Renal pelvis (tissue), 4 donors: ENCODE measurements around the gene ADGRD1. TPM values are rescaled to one million over a fixed set of nuclear protein-coding genes. Genes with fewer than 3 reads are reported as not detected.
"Not testable (repeated sequence)": the region's sequence is repeated elsewhere in the genome, so short reads cannot be mapped to it uniquely, and the experiment has no call there.

Experiments
- DNase-seq: peaks from one replicate; pipeline ENCODE4 v3.0.0-alpha.2; 2013
- polyA plus RNA-seq, 3 donors: library from polyadenylated mRNA; unstranded; fragments of 120-200 nt; gene quantifications; one replicate each; pipeline ENCODE4 v1.2.1, GENCODE V29; 2013; ENCODE audit not compliant: insufficient read length in 3 of 3

The ADGRD1 gene
- polyA plus RNA-seq, 3 donors, result 10.3 to 16.2 (median 12.8) TPM

DNA sequence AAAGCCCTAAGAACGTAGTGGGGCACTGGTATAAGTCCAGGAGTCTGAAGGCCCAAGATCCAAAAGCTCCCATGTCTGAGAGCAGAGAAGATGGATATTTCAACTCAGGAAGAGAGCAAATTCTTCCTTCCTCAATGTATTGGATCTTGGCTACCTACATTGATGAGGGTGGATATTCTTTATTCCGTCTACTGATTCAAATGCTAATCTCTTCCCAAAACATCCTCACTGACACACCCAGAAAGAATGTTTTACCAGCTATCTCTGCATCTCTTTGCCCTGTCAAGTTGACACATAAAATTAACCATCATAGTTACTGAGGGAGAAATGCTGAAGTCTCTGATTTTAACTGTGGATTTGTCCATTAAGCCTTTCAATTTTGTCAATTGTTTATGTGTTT, 16.6 kb upstream of the ADGRD1 start:
- DNase-seq, result no peak

DNA sequence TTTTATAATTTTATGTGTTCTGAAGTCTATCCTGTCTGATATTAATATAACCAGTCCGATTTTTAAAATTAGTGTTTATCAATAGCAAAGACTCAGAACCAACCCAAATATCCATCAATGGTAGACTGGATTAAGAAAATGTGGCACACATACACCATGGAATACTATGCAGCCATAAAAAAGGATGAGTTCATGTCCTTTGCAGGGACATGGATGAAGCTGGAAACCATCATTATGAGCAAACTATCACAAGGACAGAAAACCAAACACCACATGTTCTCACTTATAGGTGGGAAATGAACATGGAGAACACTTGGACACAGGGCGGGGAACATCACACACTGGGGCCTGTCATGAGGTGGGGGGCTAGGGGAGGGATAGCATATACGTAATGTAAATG, 16.2 kb upstream of the ADGRD1 start:
- not testable (repeated sequence) for DNase-seq

DNA sequence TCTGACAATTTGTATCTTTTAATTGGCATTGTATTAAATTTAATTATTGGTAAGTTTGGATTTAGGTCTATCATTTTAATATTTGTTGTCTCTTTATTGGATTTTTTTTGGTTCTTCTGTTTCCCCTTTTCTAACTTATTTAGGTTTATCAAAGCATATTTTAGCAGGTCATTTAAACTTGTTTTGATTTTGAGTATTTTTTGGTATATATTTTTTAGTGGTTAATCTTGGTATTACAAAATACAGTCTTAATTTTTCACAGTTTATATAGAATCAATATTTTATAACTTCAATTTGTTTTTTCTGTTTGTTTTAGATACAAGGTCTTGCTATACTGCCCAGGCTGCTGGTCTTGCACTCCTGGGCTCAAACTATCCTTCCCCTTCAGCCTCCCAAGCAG, 15.5 kb upstream of the ADGRD1 start:
- DNase-seq, result no peak

DNA sequence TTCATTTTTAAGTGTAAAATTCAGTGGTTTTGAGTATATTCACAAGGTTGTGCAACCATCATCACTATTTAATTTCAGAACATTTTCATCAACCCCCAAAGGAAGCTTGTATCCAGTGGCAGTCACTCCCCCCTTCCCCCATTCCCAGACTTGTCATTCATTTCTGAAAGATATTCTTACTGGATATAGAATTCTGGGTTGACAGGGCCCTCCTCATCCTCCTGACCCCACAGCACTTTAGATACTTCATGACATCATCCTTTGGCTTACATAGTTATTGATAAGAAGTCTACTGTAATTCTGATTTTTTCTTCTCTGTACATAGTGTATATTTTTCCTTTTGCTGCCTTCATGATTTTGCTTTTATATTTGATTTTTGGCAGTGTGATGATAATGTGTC, 8.8 kb upstream of the ADGRD1 start:
- no peak for DNase-seq

DNA sequence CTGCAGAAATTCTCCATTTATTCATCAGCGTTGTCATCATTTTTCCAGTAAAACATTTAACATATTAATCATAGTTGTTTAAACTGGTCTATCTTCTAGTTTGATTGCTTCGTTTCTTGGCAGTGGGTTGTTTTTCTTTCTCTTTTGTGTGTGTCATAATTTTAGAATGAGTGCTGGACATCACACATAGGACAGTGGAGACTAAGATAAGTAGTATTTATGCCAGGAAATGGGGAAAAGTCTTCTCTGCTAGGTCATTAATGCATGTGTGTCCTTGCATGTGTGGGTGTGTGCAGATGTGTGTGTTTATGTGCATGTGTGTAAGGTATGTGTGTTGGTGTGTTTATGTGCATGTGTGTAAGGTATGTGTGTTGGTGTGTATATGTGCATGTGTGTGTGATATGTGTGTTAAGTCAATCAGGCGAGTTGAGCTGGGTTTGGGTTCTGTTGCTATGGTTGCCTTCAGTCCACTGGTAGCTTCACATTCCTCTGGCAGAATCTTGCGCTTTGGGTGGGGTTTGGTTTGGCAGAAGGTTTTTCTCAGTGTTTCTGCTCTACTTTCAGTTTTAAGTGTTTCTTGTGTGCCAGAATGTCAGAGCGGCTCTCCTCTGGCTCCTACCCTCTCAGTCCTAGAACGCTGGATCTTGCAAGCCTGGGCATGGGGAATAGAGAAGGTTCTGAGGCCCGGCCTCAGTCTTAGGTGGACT, 7.8 kb upstream of the ADGRD1 start:
- DNase-seq, result no peak

DNA sequence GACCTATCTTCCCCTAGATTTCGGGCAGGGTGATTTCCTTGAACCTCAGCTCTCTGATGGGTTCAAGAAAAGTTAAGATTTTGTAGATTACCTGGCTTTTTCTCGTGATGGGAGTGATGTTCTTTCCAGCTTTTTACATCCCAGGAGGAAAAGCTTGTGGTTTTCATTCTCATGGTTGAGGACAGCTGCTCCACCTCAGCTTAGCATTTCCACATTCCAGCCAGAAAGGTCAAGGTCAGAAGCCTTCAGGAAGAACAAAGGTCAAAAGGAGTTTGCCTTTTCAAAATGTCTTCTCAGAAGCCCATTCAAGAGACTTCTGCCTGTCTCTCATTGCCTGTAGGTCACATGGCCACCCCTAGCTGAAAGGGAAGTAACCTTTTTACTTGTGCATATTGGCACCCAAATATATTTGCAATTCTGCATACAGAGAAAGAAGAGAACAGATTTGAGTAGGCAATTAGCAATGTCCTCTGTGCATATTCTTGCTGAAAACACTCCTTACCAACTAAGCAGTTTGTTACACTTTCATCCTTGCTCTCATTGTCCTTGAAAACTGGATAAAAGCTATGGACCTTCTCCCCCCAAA, 6.6 kb upstream of the ADGRD1 start:
- no peak for DNase-seq

DNA sequence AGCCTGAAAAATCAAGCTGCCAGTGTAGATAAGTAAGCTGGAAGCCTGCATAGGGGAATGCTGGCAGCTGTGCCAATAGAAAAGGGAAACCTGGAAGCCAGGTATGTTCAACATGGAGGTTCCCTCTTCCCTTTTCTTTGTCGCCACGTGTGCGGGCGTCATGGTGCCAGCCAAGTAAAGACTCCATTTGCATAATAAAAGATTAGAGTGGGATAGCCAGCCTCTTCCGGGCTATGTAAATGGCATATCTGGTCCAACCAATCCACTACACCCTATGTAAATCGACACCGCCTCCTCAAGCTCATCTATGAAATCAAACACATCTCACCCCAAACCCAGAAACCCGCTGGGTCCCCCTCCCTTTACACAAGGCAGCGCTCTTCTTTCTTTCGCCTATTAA, 5.6 kb upstream of the ADGRD1 start:
- no peak for DNase-seq

DNA sequence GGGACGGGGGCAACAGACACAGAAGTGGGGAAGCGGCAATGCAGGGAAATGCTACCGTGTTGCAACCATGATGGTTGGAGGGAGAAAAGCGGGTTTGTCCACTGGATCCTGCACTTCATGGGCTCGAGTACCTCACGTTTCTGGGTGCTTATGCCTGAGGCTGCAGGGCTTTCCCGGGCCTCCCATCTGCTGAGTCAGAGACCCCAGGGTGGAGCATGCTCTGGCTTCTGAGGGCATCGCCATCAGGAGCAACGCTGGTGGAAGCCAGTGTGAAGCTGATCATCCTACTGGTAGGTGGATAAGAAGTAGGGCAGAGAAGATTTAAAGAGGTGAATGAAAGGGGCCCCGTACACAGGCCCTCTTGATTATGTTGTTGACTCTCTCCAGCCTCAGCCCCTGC, 5.0 kb upstream of the ADGRD1 start:
- DNase-seq, result no peak

DNA sequence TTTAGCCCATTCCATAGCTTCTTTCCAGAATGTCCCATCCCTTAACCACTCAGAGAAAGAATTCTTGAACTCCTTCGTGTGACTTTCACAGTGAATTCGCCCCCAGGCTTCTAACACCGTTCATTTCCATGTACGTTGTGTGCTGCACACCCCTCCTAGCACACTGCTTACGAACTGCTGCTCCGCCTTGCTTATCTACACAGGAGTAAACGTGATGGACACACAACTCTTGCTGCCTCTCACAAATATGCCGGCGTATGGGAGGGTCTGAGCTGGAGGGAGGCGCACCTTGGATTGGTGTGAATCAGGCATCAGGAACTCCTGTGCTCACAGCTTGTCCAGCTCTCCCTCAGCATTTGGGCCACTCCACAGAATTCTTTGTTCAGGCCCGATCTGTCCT, 3.9 kb upstream of the ADGRD1 start:
- no peak for DNase-seq

DNA sequence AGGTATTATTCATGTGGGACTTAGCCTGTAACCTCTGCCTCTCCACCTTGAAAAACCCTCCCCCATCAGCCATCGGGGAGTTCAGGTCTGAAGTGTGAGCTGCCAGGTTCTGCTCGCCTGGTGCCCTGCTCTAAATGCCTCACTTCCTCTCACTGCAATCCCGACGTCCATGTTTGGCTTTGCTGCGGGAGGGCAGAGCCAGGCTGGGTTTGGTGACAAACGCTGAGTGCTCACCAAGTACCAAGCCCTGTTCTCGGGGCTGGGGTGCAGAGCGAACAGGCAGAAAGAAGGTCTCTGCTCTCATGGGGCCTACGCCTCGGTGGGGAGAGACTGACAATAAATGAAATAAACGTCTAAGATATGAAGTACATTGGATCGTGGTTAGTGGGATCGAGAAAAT, 2.1 kb upstream of the ADGRD1 start:
- no peak for DNase-seq

DNA sequence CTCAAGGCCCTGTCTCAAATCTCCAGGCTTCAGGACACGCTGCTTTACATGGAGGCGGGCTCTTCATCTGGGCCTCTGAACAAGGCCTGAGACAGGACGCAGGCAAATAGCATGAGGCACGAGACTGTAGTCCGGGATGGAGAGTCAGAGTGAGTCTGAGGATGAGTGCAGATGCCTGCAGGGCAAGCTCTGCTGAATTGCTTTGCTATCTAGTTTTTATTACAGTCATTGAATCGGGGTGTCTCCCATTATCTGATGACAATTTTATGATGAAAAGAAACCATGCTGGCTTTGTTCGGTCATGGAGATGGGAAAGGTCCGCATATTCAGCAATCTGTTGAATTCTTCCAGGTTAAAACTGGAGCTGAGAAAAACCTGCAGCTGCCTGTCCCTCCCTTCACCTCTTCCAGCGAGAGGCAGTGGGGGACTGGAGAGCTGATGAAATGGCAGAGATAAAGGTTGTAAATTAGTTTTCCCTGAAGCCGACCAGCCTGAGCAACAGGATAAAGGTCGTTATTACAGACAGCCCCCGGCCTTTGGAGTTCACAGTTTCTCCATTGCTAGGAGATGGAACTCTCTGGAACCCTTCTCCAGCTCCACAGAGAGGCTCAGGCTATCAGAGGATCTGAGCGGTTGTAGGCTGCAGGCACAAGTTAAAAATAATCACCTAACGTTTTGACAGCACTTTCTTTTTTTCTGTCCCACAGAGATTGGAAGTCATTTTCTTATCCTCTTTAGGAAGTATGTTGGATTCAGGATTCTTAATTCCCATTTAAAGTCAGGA, 1.3 kb upstream of the ADGRD1 start:
- DNase-seq, result peak; percentile 30

DNA sequence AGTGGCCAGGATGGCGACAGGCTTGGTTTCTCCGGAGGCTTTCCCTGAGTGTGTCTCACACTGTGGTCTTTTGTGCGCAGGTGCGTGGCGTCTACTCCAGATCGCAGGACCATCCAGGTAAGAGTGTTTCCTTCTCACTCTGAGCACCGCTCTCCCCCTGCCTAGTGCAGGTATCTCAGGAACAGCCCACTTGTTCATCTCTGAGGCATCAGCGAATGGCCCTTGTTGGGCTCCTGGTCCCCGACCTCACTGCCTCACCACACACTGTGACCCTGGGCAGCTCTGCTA, 781 bp downstream of the ADGRD1 start:
- no peak for DNase-seq

DNA sequence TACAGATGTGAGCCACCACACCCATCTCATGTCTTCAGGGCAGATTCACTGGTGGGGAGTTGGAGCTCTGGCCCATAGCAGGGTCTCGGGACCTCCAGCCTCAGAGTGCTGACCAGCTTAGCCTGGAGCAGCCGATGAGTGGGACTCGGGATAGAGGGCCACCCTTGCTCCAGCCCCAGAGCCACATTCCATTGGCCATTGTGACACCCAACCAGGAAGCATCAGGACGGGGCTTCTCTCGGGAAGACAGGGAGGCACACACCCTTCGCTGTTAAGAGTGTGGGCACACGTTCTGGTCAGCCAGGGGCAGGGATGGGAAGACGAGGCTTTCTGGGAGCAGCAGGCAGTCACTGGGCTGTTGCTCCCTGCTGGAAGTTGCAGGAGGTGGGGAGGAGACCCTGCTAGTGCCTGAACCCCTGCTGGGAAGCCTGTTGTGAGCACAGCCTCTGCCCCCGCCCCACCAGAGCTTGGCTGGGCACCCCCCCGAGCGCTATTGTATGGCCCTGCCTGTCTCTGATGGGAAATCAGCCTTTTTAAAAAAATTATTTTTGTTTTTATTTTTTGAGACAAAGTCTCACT, 1.6 kb downstream of the ADGRD1 start:
- DNase-seq, result no peak

DNA sequence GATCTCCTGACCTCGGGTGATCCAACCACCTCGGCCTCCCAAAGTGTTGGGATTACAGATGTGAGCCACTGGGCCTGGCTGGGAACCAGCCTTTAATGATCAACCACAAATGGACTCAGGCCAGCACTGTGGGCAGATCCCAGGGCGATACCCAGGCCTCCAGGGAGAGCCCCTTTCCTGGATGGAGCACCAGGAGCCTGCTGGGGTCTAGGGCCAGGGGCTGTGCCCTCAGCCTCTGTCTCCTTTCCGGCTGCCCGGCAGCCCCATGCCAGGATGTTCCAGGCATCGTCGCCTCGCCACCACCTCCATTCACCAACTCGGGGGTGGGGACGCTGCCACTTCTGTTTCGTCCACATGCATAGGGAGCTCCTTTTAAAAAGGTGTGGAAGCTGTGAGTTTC, 2.3 kb downstream of the ADGRD1 start:
- no peak for DNase-seq

DNA sequence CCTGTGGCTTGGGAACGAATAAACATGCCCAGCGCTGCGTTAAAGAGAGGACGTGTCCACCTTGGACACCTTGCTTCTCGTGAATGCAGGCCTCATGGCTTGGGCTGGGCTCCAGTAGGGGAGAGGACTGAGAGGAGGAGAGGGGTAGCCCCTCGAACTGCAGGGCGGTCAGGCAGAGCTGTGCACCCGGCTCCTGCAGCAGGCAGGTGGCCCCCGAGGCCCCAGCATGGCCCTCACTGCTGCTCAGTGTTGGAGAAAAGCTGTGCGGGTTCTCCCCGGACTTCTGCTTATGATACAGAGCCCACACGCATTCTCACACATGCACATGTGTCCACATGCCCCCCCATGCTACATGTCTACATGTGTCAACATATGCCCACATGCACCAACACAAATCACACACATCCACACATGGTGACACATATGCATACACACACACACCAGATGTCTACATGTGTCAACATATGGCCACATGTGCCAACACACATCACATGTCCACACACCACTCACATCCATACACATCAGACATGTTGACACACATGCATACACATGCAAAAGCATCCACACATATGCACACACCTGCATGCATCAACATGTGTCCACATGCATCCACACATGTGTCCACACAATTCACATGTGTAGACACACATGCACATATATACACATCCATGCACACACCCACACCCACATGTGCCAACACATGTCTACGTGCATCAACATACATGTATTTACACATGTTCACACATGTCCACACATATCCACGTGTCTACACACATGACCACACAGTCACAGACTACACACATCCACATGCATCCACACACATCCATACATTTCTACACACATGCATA, 3.0 kb downstream of the ADGRD1 start:
- DNase-seq, result no peak

DNA sequence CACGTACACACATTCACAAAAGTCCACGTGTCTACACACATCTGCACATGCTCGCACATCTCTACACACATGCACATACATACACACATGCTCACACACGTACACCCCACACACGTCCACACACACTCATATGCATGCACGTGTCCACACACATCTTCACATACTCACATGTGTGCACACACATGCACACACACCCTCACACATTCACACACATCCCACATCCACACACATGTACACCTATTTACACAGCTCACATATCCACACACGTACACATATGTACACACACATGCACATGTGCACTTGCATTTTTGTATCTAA, 3.6 kb downstream of the ADGRD1 start:
- DNase-seq, result no peak

DNA sequence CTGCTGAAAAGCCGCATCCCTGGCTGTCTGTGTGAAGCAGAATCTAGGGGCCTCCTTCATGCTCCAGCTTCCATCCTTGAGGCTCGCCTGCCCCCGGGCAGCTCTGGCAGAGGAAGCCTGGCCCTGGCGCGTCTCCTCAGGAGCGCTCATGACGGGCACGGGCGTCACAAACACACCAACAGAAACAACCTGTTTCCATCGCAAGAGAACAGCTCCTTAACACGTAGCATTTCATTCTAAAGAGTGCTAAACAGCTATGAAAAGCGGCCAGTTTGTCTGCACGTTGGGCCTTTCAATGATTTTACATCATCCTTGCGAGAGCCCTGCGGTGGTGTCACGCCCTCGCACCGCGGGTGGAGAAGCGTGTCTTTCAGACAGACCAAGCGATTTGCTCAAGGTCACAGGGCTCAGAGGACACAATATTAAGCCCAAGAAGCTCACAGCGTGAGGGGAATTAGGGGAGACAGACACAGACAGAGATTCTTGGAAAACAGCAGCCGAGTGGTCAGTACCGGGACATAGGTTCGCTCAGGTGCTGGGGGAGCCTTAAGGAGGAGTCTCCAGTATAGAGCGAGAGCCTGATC, 4.9 kb downstream of the ADGRD1 start:
- no peak for DNase-seq

DNA sequence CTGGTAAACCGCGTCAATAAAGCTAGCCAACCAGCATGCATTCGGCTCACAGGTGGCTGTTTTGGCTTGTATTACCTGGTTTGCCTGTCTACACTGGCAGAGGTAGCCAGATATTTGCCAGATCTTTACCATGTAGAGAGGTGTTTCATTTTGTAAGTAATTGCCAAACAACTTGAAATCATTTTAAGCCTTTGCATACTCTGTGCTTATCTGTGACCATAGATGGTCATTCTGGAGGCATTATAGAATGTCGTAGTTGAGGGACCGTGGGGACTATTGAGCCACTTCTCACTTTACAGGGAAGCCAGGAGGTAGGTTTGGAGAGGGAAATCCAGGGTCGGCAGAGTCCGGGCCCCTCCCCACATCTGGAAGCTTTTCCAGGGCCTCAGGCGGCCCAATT, 5.9 kb downstream of the ADGRD1 start:
- DNase-seq, result no peak

DNA sequence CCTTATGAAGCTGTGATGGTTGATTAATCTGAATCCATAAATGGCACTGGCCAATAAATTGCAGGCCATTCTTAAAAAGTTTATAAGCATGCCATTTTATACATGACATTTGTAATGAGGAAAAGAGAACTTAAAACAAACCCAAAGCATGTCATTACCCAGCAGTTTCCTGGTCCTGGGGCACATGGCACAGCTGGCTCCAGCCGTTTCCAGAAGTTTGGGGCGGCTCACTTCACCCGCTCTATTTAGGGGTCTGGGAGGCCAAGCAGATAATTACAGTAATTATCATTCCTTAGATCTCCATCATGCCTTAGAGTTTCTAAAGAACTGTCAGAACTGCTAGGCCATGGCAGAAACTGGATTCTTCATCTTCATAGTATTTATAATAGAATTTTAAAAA, 6.4 kb downstream of the ADGRD1 start:
- no peak for DNase-seq

DNA sequence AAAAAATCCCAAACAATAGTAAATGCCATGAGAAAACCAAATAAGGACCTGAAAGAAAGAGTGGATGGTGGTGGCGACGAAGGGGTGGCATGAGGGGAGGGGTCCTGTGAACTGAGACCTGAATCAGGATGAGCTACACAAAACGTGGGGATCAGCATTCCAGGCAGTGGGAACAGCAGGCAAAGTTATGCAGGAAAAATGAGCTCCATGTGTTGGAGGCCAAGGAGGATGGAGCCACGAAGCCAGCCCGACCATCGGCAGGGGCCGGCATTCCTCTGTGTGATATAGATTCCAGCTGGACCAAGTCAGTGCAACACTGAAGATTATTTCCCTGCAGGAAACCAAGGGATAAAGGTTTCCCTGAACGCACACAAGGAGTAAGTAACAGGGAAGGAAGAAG, 7.1 kb downstream of the ADGRD1 start:
- no peak for DNase-seq

DNA sequence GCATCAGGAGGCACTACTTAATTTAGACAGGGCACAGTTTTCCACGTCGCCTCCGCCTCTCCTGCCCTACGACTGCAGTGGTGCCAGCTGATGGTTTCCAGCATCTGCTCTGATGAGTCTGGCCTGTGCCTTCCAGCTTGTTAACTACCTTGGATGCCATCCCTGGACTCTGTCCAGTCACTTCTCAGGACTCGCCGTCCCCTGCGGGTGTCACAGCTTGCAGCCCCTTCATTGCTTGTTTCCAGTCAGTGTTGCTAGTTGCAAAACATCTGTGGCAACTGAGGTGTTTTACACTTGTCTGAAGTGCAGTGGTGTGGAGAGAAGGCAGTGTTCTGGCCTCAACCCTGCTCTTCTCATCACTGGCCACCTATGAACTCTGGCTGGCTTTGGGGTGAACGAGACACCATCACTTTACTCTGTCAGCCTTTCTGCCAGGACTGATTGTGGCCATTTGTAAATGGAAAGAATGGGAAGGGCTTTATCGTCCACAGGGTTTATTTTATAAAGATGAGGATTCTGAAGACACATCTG, 8.3 kb downstream of the ADGRD1 start:
- no peak for DNase-seq

DNA sequence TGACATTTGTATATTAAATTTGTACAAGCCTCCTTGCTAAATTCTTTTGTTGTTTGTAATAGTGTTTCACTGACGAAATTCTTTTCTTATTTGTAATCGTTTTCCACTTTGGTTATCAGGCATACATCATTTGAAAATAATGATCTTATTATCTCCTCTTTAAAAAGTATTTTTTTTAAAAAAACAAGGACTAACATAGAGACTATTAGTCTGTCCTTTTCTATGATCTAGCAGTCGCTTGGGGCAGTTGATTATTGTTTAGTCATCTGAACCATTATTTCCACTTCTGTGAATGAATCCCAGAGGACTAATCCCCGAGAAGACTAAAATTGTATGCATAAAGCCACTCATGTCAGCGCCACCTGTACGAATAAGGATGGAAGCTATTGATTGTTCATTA, 11.5 kb downstream of the ADGRD1 start:
- no peak for DNase-seq
